HG03064 (cell line): ENCODE results near the gene TCF15.
"Not testable (repeated sequence)": the region's sequence is repeated elsewhere in the genome, so short reads cannot be mapped to it uniquely, and the experiment has no call there.

Experiments
- ATAC-seq: cut with Tn5 transposase; IDR thresholded peaks from one replicate; pipeline ENCODE4 v1.9.1; 2021; ENCODE audit warnings: low read depth; ENCODE audit not compliant: unreplicated experiment

TCF15 gene

DNA sequence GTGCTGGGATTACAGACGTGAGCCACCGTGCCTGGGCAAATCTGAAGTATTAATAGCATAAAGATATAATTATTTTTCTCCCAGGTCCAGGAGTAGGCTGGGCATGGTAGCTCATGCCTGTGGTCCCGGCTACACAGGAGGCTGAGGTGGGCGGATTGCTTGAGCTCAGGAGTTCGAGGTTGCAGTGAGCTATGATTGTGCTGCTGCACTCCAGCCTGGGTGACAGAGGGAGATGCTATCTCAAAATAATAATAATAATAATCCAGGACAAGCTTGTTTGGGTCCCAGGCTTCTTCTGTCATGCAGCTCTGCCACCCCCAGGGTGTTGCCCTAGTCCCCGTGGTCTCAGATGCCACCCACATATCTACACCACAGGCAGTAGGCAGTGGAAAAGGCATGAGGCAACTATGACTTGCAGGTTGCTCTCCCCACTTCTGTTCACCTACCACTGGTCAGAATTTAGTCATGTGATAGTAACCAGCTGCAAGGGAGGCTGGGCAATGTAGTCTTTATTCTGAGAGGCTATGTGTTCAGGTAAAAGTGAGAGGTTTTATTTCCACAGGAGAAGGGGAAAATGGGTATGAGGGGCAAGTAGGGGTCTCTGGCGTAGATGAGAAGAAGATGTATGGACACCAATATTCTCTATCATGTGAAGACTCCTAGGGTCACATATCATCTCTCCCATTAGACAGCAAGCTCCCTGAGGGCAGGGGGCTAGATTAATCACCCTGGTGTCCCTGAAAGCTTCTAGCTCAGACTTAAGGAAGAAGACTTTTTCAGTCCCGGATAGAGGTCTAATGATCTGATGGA lies 25.7 kb downstream of the TCF15 start:
- ATAC-seq: no peak

DNA sequence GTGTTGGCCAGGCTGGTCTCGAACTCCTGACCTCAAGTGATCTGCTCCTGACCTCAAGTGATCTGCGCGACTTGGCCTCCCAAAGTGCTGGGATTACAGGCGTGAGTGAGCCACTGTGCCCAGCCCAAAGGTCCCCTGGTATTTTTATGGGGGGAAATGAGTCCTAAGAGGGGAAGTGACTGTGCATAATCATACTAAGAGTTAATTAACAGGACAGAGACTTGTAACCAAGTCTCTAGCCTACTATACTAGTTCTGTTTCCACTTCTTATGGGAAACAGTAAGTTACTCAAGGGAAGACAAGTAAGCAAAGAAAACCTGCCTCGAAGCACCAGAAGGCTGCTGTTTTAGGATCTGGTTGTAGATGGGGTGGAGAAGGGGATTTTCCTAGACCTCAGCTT lies 27.9 kb downstream of the TCF15 start:
- ATAC-seq: no peak

DNA sequence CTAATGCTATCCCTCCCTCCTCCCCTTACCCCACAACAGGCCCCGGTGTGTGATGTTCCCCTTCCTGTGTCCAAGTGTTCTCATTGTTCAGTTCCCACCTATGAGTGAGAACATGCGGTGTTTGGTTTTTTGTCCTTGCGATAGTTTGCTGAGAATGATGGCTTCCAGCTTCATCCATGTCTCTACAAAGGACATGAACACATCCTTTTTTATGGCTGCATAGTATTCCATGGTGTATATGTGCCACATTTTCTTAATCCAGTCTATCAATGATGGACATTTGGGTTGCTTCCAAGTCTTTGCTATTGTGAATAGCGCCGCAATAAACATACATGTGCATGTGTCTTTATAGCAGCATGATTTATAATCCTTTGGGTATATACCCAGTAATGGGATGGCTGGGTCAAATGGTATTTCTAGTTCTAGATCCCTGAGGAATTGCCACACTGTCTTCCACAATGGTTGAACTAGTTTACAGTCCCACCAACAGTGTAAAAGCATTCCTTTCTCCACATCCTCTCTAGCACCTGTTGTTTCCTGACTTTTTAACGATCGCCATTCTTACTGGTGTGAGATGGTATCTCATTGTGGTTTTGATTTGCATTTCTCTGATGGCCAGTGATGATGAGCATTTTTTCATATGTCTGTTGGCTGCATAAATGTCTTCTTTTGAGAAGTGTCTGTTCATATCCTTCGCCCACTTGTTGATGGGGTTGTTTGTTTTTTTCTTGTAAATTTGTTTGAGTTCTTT lies 31.0 kb downstream of the TCF15 start:
- ATAC-seq: not testable (repeated sequence)

DNA sequence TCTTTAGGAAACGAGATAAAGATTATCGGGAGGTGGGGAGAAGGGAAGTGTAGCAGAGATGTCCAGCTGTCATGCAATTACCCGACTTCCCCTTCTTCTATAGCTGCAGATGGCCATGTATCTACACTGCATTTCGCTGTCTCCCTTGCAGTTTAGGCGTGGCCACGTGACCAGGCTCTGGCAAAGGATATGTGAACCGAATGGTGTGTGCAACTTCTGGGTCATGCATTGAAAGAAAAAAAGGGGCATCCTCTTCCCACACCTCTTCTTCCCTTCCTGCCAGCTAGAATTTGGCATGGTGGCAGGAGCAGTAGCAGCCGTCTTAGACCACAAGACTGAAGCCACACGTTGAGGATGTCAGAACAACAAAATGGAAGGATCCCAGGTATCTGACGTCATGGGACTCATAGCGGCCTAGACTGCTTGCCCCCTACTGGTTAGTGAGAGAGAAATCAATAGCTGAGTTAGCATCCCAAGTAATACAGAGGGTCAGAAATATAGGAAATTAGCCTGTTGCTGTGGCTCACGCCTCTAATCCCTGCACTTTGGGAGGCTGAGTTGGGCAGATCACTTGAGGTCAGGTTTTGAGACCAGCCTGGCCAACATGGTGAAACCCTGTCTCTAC lies 32.8 kb downstream of the TCF15 start:
- ATAC-seq: no peak

DNA sequence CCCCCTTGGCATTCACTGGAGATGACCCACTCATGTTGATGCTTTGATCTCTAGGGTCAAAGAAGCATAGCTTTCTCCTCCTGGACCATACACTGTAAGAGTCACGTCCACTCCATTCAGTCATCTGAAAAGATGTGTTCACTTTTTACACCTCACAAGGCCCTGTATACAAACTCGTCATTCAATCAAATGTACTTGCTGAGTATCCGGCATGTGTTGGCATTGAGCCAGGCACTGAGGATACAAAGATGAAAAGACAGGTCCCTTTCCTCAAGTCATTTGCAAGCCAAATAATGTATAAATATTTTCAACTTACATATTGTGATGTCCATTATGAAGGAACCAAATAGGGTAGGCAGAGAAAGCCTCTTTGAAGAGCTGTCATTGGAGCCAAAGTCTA lies 34.0 kb downstream of the TCF15 start:
- ATAC-seq: no peak

DNA sequence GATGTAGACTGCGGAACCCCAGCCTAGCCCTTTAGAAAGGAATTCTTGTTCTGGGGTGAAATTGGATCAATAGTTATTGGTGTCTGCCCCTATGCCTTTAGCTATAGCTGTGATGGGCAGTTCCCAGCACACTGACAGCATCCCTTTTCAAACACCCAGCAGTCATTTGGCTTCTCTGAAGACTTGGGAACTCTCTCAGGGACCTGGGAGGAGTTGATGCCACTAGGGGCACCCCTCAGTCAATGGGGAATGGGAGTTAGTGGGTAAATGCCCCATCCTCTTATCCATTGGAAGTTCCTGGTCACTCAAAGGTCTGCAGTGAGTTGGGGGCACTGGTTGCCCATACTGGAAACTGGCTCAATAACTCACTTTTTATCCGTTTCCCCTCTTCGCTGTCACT lies 34.9 kb downstream of the TCF15 start:
- no peak for ATAC-seq

DNA sequence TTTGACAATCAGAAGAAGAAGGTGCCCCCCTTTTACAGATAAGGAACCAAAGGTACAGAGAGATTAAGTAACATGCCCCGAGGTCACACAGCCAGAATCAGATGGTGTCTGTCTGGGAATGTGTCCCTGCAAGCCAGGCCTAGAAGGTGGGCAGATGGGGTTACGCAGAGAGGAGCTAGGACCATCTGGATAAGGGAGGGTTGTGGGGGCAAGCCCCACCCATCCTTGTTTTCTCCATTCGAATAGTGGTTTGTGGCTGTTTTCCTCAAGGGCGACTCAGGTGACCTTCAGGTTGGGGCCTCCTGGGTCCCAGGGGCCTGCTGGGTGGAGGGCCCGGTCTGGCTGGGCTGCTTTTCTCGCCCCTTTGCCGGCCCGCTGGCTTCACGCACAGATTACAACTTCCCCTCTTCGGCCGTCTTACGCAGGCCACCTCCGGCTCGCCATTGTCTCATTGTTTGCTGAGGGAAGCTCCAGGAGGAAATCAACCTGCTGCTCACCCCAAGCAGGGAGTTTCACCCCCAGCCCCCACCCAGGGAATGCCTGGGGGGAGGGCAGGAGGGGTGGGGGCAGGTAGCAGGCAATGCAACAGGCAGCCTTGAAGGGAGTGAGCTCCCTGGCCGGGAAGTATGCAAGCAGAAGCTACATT lies 35.7 kb downstream of the TCF15 start:
- no peak for ATAC-seq

DNA sequence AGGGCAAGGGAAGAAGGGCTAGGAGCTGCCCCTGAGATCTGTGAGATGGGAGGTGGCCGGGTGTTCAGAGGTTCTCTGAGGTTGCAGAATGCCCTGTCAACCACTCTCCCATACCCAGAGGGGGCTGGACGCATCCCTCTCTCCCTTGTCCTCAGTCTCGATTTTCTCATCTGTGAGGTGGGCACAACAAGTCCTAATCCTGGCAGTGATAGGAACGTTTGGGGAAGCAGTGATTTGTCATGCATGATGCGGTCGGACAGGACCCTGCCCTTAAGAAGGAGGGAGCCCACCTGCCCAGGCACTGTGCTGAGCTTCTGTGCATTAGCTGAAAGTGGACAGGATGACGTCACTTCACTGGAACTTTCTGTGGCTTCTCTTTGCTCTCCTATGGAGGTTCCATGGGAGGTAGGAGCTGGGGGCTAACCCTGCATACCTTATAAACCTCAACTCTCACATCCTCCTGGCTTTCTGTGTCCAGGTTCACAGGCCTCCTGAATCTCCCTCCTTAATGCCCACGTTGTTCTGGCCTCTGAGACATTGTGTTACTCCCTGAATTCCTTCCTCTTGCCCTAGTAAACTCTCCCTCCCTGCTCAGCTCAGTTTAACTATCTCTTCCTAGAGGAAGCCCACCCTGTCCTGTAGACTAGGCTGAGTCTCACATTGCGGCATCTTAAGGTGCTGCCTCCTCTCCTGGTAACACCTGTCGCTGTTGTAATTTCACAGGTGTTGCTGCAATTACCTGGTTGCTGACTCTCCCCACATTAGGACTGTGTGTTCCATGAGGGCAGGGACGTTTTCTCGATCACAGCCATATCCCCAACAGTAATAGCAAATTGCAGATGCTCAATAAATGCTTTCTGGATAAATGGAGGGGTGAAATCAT lies 36.5 kb downstream of the TCF15 start:
- no peak for ATAC-seq

DNA sequence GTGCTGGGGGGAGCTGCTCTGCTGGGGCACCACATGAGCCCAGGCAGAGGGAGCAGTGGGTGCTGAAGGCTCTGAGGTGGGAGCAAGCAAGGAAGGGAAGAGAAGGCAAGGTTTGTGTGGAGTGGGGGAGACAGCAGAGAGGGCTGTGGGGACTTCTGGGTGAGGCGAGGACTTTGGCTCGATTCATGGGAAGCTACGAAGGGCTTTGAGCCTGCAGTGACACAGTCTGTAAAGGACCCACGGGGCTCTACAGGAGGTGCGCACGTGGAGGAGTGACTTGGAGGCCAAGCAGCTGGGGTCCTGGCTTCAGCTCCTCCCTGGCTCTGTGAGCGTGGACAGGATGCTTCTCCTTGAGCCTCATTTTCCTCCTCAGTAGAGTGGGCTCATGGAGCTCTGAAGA lies 37.4 kb downstream of the TCF15 start:
- ATAC-seq: no peak

DNA sequence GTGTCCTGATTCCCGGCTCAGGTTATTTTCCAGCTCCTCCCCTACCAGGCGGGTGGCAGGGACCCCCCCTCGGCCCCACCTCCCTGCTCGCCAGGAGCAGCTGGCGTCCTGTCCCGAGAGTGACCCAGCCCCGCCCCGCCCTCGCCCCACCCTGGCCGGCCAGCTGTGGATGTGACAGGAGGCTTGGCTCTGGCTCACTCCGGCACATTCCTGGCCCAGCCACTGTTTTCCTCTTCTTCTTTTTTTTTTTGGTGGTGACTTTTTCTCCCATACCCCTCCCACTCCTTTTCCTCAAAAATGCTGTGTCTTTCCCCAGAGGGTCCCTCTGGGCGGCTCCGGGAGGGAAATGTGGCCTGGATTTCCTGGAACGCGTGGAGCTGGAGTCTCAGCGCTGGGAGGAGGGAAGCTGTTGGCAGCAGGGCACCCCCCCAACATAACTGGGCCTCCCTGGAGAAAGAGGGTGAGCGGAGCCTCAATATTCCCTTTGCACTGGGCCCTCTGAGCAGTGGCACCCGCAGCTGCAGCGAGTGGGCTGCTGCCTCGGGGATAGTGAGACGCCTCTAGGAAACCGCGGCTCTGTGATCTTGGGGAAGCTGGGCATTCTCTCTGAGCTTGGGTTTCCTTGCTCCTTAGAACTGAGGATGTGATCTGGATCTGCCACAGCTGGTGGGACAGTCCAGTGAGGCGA lies 38.2 kb downstream of the TCF15 start:
- ATAC-seq: no peak

DNA sequence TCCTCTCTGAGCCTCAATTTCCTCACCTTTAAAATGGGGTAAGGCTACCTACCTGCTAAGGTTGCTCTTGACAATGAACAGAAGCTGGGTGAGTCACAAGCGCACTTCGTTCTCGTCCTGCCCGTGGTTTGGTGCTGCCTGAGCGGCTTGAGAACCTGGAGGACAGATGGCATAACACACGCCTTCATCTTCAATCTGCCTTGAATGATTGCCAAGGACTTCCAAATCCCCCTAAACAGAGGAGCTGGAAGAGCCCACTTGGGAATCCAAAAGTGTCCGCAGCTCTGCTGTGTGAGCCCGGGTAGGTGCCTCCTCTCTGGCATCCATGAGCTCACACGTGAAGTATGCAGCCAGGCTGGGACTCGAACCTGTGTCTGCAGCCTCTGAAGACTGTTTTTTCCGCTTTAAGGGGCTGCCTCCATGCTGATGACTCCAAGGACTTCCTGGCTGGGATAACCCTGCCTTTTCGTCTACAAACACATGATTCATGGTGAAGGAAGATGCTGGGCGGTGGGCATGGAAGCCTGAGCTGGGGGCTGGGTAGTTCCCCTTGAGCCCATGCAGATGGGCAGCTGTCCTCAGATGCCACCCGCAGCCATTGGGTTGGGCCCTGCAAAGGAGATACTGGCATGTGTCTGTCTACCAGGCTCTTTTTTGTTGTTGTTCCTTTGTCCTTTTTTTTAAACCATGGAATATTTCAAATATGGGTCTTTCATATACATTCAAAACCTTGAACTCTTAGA lies 41.3 kb downstream of the TCF15 start:
- no peak for ATAC-seq

DNA sequence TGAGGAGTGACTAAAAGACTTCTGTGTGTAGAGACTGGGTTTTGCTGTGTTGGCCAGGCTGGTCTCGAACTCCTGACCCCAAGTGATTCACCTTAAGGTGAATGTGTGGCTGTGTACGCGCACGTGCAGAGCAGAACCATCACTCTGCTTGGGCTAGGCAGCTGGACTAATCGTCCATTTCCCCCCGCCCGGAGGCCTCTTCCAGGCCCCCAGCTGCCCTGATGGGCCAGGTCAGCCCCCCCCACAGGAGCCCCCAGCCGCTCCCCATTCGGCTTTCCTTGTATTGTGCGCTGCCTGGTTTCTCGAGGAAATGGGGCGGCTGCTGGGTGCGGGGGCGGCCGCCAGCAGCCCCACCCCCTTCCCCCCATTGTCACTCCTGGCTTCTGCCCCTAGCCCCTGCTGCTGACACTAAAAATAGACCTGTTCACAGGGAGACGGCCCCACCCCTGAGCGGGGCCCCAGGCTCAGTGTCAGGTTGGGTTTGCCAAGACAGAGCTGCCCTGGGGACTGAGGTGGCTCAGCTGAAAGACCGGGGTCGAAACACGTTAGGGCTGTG lies 41.9 kb downstream of the TCF15 start:
- ATAC-seq: no peak

DNA sequence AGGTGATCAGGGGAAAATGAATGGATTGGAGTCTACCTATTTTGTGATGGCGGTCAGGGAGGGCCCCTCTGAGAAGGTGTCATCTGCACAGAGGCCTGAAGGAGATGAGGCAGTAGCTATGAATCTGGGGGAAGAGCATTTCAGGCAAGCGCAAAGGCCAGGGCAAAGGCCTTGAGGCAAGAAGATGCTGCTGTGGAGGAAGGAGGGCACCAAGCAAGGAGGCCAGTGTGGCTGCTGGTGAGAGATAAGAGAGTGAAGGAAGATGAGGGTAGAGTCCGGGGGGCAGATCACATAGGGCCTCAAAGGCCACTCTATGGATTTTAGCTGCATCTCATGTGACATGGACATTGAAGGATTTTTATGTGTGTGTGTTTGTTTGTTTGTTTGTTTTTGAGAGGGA lies 45.9 kb downstream of the TCF15 start:
- no peak for ATAC-seq

DNA sequence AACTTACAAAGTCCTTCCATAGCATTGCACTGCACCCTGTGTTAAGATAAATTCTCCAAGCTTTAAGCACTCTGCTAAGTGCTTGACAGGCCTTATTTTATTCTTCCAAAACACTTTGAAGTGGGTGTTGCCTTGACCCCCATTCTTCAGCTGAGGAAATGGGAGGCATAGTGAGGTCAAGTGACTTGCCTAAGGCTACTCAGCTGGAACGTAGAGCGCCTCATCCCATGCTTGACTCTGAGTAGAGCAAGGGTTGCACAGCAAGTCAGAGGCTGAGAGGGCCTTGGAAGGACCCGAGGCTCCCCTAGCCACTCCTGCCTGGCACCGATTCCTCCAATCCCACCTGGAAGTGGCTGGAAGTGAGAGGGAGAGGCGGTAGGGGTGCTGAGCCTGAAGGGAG lies 46.9 kb downstream of the TCF15 start:
- no peak for ATAC-seq

DNA sequence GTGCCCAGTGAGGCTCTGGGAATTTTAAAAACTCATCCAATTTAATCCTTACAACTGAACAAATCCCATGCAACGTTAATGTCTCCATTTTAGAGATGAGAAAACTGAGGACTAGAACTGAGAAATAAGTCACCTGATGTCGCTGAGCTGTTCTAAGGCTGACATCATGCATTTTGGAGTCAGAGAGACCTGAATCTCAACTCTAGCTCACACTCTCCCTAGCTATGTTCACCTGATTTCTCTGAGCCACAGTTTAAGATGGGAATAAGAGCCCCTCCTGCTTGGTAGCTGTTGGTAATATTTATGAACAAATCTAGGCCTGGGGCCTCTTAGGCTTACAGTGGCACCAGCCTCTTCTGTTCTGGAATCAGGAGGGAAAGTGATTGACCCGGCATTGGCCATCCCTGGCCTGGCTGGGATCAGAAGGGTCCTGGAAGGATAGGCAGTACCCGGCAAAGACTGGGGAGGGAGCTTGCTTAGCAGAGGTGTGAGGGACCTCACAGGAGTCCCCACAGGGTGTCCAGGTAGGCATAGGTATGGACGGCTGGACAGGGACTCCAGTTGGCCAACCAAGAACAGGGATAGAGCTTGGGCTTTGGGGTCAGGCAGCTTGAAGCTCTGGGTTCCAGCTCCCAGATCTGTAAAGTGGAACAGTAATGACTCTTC lies 47.7 kb downstream of the TCF15 start:
- ATAC-seq: no peak

DNA sequence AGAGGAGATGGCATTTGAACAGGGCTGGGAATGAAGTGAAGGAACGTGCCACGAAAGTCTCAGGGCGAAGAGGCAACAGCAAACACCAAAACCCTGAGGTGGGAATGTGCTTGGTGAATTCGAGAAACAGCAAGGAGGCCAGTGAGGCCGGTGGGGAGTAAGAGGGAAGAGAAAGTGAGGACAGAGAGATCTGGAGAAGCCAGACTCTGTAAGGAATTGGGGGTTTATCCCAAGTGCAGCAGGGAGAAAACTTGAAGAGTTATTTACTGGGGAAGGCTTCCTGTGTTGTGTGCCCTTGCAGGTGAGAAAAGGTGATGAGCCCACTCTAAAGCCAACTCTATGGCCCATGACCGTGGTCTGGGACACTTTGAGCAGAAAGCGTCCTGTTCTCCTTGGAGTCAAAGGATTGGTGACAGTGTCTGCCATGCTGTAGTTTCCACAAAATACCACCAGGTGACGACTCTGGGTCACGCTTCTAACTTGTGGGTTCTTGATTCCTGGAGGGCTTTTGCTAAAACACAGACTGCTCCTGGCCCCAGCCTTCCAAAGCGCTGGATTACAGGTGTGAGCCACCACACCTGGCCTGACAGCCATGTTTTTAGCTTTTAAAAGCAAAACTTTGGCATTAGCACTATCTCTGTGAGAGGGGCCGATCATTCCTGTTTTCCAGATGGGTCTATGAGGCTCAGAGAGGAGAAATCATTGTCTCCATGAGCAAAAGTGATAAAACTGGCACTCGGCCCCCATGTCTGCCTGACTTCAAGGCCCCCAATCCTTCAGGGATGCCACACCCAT lies 48.5 kb downstream of the TCF15 start:
- no peak for ATAC-seq

DNA sequence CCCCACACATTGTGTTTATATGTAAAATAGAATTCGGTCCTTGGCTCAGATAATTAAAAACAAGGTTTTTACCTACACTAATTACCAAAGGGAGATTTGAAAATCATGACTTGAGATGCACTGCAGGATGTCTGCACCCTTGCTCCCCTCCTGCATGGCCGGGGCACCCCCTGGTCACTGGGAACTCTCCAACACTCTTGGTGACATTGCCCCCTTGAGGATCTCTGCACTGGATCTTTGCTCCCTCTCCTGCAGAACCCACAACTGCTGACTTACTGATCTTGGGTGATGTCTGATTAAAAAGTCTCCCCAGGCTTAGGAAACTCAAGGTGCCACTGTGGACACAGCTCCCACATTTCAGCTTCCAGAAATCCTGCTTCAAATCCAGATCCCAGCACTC lies 49.4 kb downstream of the TCF15 start:
- no peak for ATAC-seq
